Hematopoietic multipotent progenitor cell treated with erythropoietin and hydrocortisone succinate and interleukin-3 and kit ligand, for 4 days (in vitro differentiated cells): ENCODE data around the gene GOLGA8K.
"Not testable (repeated sequence)": the region's sequence is repeated elsewhere in the genome, so short reads cannot be mapped to it uniquely, and the experiment has no call there.

Experiments
- DNase-seq: peaks from one replicate; pipeline ENCODE4 v3.0.0-alpha.2; 2015

The GOLGA8K gene

DNA sequence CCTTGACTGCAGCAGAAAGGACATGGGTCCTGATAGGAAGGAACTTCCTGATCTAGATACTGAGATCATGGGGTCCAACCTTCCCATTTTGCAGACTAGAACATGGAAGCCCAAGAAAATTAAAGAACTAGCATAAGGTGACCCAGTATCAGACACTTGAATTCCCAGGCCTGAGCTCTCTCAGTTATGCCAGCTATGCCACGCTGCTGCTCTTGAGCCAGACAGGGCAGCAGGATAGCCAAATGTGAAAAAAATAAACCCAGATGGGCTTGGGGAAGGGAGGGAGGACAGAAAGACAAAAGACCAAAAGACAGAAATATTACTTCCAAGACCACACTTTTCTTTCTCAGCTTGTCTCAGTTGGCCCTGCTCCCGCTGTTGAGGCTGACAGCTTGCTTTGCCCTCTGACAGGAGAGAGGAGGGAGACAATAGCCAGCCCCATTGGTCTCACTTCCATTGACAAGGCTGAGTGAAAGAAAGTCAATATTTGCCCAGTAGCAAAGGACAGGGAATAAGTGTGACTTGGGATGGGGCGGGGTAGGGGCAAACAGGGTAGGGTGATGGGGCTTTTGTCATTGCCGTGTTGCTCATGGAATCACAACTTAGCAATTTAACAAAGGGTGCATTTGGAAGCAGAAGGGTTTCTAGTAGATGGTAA, 52.4 kb downstream of the GOLGA8K start:
- DNase-seq: not testable (repeated sequence)

DNA sequence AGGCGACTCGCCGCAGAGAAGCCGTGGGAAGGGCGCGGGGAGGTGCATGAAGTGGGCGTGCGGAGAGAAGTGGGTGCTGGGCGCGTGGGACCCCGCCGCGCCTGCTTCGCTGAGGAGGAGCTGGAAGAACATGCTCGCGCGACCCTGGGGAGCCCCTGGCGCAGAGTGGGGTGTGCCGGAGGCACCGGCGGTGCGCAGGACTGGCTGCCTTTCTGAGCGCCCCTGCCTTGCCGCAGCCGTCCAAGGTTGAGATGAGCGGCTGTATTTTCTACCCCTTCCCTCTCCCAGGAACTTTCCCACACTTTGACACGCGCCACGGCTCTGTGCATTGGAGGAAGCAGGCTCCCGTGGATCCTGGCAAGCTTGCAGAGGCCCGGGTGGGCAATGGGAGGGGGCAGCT, 56.1 kb downstream of the GOLGA8K start:
- DNase-seq: not testable (repeated sequence)

DNA sequence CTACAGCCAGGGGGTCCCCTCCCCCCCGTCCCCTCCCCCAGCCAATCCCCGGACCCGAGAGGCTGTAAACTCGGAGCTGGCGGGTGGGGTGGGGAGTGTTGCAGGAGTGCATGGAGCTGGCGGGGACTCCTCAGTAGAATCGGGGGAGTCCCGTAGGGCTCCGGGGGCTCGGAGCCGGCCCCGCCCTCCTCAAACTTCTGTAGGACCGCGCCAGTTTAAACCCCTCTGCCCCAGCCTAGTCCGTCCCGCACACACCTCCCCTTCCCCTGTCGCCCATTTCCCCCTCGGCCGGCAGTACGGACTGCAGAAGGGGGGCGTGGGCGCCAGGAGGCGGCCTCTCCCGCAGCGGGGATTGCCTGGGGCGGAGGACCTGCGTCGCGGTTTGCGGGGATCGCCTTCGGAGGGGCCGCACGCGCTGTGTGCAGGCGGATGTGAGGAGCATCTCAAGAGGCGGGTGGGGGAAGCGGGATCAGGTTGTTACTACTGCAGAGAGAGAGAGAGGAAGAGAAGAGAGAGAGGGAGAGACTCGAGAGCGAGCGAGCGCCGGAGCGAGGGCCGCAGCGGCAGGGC, 57.0 kb downstream of the GOLGA8K start:
- not testable (repeated sequence) for DNase-seq

DNA sequence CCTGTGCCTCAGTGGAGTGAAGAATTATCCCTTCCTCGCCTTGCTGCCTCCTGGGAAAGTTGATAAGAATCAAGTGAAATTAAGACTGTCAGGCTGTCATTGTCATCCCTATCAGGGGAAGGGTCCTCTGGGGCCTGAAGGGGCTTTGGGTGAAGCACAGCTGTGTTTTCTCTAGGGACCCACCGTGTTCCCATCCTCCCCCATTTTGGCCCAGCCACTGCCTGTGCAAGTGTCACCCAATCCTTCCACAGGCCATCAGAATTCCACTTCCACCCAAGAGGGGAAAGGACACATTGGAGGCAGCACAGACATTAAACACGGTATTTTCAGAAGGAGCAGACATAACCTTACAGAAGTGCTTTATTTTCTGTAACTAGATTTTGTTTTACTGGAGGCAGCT, 59.2 kb downstream of the GOLGA8K start:
- not testable (repeated sequence) for DNase-seq
